Skeletal muscle cell (primary cell): ENCODE measurements around the gene TTLL9.
A peak's percentile ranks its signal among the peaks of the same experiment; 100 is the strongest.

Source experiments
- DNase-seq: peaks from one replicate; pipeline ENCODE4 v3.0.0-alpha.2; 2010; ENCODE audit warnings: low read depth
- H3K4me3 ChIP-seq: 2 replicates; pipeline ENCODE4 v1.5.1; 2011; ENCODE audit warnings: low read depth, mild to moderate bottlenecking, control low read depth, low read length, moderate library complexity

TTLL9 gene

DNA sequence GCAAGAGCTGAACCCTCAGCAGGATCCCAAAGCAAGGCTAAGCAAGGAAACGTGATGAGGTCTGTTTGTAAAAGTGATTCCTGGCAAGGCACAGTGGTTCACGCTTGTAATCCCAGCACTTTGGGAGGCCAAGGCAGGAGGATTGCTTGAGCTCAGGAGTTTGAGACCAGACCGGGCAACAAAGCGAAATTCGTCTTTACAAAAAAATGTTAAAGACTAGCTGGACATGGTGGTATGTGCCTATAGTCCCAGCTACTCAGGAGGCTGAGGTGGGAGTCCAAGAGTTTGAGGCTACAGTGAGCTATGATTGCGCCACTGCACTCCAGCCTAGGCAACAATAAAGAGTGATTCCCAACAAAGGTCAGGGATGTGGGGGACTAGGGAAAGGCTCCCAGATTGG is 93.5 kb downstream of the TTLL9 start:
- no peak for DNase-seq

DNA sequence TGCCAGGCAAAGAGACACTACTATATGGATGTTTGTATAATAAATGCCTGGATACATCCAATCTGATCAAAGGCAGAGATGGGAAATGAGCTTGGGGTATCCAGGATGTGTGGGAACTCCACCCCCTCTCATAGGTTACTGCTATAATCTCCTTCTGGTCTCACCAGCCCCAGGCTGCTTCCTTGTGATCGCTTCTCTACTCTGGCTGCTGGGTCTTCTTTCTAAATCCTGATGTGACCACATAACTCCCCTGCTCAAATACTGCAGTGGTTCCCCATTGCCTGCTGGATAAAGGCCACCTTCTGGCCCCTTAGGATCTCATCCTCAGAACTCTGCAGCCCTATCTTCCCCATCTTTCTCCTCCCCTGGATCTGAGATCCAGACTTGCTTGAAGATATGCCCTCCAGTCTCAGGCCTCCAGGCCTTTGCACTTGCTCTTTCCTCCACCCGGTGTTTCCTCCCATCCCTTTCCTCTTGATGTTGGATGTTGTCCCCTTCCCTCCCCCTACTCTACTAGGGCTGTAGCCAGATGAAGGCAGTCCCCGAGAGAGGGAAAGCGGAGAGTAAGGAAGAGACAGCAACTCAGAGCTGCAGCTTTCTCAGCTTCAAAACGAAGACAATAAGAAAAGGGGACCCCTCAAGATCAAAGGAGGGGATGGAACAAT is 96.7 kb downstream of the TTLL9 start:
- no peak for DNase-seq
- no peak overlapping the region for H3K4me3 ChIP-seq

More for the DNA sequence above, 93.5 kb downstream of the TTLL9 start:
- no peak overlapping the region for H3K4me3 ChIP-seq

DNA sequence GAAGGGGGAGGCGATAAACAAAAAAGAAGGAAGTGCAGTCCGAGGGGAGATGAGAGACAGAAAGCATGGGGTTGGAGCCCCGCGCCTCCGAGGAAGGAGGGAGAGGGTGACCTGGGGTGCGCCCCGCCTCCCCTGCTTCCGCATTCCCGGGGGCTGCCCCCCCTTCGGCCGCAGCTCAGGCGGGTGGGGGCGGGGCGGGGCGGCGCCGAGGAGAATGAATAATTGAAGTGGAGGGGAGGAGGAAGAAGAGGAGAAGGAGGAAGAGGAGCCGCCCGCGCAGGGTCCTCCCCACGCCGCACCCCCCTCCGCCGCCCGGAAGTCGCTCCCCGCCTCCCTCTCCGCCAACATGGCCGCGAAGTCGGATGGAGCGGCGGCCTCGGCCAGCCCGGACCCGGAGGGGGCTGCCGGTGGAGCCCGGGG is 97.4 kb downstream of the TTLL9 start, which contains the start of gene XKR7:
XKR7 (plus strand) TSS at position 322 of the 420 bp plus-strand sequence; CDS start at position 347, 25 bp downstream.
- DNase-seq: no peak
- peak within 1 kb of the TSS; percentile 22 for H3K4me3 ChIP-seq

DNA sequence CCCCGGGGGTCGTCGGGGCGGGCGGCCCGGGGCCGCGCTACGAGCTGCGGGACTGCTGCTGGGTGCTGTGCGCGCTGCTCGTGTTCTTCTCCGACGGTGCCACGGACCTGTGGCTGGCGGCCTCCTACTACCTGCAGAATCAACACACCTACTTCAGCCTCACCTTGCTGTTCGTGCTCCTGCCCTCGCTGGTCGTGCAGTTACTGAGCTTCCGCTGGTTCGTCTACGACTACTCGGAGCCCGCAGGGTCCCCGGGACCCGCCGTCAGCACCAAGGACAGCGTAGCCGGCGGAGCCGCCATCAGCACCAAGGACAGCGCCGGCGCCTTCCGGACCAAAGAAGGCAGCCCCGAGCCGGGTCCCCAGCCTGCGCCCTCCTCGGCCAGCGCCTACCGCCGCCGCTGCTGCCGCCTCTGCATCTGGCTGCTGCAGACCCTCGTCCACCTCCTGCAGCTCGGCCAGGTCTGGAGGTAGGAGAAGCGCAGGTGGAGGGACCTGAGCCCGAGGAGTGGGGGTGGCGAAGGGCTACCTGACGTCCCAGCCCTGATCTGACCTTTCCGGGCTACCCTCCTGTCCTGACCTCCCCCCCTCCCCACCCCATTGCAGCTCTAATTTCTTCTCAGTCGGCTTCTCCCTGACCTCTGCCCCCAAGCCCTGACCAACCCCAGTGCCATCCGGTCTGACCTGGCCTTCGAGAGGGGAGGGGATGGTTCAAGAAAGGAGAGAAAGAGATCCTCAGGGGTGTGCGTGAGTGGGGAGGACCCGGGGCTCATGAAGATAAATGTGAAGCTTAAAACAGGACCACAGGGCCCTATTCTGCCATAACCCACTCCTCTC is 98.1 kb downstream of the TTLL9 start:
- H3K4me3 ChIP-seq: no peak overlapping the region
- DNase-seq: peak; percentile 13

DNA sequence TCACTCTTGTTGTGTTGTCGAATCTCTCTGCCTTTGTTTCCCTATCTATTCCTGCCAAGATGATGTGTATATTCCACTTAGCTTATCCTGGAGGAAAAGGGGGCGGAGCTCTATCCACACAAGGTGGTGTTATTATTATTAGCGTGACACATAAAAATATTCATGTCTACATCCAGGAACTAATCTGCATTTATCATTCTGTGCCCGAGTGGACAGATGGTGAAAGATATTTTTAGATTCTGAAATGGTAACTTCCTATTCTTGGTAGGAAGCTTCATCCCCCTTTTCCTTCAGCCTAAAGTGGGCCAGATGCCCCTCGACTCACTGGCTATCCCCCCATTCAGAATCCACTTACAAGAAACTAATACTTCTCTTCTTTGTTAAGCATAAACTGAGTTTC is 99.6 kb downstream of the TTLL9 start:
- no peak overlapping the region for H3K4me3 ChIP-seq
- DNase-seq: no peak

DNA sequence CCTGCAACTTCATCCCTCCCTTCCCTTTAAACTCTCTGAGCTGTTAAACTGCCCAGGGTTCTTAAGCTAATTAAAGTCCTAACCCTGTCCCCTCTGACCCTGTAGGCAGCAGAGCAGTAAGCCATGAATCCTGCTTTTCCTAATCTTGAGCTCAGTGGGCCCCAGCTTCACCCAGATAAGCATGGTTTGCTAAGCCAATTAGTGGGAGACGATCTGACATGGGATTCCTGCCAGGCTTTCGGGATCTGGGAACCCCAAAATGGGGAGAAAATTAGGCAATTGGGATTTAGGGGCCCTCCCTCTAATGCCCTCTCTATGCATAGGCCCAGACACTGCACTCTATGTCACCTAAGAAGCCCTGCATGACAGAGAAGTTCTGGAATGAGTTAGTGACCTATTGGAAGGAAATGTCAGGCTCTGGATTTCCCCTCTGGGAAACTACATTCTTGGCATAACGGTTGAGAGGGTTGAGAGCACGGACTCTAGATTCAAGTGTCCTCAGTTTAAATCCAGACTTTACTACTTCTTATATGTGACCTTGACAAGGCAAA is 102.1 kb downstream of the TTLL9 start:
- H3K4me3 ChIP-seq: no peak overlapping the region
- no peak for DNase-seq

DNA sequence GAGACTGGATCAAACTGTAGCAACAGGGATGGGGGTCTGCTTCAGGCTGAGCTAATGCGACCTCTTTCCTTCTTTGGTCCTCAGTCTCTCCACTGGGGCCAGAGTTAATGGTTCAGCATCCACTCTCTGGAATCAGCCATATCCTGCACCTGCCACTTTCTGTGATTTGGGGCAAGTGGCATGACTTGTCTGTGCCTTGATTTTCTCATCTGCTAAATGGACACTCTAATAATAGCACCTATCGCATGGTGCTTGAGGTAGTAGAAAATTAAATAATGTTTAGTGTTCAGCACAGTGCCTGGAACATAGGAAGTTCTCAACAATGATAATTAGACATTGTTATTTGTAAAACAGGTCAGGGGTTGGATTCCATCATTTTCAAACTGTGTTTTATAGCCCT is 103.9 kb downstream of the TTLL9 start:
- H3K4me3 ChIP-seq: no peak overlapping the region
- DNase-seq: no peak

DNA sequence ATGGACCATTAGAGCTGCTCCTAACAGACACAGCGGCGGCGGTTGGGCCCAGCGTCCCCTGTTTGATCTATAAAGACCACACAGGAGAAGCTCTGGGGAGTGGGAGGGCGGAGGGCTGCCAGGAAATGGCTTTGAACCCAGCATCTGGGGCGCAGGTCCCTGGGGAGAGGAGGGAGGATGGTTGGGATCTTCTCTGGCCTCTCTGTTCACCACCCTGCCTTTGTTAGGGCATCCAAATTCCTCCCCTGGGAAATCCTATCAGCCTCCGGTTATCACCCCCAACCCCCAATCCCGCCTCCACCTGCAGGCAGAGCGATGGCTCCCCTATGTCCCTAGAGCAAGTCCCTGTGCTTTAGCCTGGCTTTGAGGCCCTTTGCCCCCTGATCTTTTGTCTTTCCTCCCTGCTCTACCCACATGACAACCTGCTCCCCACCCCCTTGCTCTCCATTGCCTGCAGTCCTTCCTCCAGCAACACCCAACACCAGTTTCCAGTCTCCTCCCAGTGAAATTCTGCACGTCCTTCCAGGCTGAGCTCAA is 104.6 kb downstream of the TTLL9 start:
- DNase-seq: no peak
- no peak overlapping the region for H3K4me3 ChIP-seq

DNA sequence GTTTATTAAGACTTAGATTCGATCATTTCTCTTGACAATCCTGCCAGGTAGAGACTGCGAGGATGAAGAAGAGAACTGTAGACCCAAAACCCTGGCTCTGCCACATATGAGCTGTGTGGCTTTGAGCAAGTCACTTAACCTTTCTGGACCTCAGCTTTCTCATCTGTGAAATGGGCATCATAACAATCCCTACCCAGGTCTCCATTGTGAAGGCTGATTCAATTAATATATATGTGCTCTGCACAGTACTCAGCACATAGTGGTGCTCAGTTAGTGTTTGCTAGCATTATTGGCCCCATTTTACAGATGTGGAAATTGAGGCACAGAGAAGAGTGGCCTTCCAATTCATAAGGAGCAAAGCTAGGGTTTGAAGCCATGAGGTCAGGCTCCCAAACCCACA is 105.4 kb downstream of the TTLL9 start:
- no peak overlapping the region for H3K4me3 ChIP-seq
- DNase-seq: no peak

DNA sequence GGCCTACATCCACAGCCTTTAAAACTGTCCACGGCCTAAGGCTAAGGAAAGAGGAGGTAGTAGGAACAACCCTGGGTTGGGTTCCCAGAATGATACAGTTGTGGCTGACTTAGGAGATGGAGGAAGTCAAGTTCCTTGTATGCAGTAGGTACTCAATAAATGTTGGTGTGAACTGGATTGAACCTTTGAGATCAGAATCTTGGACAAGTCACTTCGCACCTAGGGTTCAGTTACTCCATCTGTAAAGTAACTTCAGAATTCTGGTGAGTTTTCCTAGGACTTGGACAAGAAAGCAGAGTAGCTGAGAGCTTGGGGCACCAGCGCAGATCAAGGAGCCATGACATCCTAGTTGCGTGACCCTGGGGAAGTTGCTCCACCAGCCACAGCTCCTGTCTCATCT is 106.6 kb downstream of the TTLL9 start:
- H3K4me3 ChIP-seq: no peak overlapping the region
- no peak for DNase-seq

DNA sequence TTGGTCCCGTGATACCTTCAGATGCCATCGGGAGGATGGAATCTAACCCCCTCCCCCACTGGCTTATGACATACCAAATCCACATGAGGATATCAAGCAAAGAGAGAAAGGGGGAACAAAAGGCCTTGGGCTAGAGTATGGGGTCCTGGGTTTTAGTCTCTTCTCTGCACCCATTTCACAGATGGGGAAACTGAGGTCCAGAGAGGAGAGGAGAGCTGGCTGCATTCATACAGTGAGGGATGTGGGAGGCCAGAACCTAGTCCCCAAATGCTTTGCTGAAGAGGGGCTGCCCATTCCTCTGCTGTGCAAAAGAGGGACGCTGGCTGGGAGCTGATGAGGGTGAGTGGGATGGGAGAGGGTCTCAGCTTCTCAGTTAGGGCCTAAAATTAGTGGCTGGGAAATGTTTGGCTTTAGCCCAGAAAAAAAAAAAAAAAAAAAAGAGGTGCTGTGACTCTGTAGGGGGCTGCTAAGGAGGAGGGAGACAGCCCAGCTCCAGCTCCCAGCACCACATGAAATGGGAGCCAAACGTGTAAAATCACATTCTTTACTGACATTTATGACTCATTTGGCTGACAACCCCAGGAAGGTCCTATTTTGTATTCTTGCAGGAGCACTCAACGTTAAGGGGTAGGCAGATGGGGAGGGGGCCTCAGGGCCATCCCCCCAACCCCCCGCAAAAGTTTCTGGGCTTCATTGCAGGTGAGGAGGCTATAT is 109.4 kb downstream of the TTLL9 start:
- DNase-seq: no peak
- no peak overlapping the region for H3K4me3 ChIP-seq

DNA sequence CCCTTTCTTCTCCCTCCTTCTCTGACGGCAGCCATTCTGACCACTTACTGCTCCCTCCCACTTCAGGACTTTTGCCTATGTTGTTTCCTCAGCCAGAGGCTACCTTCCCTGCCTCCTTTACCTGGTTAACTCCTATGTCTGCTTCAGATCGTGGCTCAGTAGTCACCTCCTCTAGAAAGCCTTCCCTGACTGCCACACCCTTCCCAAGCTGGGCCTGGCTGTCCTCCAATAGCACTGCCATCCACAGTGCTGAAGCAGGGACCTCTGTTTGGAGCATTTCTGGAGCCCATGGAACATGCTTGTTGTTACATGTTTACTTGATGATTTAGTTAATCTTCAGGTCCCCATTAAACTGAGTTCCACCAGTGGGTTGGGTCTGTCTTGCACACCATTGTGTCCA is 111.3 kb downstream of the TTLL9 start:
- no peak for DNase-seq
- H3K4me3 ChIP-seq: no peak overlapping the region

DNA sequence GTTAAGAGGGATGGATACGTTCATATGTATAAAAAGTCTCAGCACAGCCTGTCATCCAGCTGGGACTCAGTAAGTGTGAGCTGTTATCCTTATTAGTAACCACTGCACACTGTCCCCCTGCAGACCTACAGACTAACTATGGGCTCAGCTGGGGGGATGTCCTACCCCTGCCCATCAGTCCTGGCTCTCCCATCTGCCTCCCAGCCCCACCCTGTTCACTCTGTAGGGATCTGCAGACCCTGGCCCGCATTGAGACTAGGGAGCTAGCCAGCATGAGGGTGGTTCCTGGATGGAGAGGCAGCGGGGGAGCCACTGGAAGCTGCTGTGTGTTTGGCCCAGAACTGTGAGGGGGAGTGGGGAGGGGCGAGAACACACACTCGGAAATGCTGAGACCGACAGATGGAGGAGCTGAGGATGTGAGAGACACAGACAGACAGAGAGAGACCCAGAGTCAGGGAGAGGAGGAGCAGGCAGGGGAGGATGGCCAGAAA is 114.6 kb downstream of the TTLL9 start:
- H3K4me3 ChIP-seq: no peak overlapping the region
- DNase-seq: no peak

DNA sequence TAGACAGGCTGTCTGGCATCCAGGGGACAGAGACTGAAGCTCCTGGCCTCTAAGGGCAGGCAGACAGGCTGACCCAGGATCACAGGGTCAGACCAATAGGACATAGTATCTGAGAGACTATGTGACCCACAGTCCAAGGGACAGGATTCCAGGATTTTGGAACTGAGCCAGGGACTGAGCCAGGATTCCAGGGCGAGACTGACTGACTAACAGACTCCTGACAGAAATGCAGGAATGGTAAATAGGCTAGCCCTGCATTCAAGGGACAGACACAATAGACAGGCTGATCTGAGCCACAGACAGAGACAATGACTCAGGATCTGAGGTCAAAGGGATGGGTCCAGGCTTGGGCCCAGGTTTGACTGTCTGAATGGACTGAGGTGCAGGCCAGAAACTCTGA is 117.3 kb downstream of the TTLL9 start:
- H3K4me3 ChIP-seq: no peak overlapping the region
- DNase-seq: no peak

DNA sequence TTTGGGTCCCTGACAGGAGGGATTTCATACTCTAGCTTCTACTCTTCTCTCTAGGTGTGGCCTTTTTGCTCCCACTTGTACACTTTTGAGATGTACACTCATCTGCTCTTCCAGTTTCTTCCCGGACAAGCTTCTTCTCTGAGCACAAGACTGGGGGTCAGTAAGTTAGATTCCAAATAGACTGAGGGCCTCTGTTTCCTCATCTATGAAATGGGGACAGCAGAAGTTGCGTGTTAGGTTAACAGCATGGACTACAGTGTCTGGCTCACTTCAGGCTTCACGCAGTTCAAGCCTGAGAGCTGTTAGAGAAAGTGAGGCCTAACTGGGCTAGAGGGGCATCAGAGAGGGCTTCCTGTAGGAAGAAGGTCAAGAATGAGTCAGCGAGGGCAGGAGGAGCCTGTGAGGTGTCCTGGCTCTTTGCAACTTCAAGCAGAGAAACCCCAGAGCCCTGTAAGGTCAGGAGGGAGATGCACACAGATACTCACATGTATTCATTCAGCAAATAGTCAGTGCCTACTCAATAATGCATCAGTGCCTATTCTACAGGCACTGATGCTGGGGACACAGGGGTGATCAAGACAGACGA is 118.1 kb downstream of the TTLL9 start:
- DNase-seq: no peak
- H3K4me3 ChIP-seq: no peak overlapping the region

DNA sequence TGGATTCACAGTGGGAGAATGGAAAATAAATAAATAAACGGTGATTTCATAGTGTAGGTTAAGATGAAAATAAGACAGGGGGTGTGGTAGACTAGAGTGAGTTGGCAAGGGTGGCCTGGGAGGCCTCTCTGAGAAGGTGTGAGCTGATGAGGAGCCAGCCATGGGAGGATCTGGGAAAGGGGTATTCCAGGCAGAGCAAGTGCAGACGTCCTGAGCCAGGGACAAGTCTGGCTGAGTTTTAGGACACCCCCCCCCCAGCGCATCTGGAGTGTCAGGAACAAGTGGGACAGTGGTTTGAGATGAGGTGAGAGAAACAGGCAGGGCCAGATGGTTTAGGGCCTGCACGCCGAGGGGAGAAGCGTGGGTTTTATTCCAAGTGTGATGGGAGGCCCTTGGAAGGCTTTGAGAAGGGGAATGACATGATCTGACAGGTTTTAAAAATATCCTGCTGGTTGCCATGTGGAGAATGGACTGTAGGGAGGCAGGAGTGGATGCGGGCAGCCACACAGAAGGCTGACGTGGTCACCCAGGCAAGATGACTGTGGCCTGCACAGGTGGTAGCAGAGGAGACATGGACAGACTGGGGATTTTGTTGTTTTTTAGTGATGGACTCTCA is 118.7 kb downstream of the TTLL9 start:
- H3K4me3 ChIP-seq: no peak overlapping the region
- DNase-seq: no peak

DNA sequence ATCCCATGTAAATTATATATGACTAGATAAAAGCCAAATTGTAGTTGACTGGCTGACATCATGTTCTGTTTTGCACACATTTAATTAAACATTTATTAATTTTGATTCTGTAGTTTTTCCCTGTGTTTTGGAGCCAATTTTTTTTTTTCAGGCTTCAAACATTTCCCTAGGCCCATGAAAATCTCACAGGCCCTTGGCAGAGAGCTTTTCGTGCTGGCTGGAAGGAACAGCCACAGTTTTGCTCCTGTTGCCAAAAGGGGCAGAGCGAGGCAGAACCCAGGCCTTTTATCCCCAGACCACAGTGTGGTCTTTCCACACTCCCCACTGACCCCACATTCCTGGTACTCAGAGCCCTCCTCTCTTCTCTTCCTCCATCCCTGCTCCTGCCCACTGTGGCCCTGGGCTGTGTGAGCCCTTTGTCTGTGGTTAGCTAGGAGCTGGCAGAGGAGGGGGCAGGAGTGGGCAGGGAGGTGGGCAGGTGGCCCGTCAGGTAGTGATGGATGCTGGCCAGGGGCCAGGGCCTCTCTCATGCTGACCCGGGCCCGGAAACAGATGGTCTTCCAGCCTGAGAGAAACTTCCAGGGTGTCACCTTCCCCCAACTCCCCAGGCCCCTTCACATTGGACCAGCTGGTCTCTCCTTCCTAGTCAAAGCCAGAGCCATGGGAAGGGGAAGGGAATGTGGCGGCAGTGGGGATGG is 120.4 kb downstream of the TTLL9 start:
- DNase-seq: no peak
- H3K4me3 ChIP-seq: no peak overlapping the region

DNA sequence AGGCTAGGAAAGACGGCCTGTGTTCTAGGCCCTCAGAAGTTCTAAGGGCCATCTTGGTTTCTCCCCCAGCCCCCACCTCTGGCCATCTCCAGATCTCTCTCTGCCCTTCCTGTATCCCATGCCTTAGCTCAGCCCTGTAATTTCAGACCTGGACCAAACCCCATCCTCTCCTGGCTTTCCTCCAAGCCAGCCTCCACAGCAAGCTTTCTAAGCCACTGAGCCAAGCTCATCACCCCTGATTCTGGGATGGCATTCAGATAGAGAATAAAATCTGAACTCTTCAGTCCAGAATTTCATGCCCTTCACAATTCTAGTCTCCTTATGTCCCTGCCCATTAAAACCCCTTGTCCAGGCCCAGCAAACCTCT is 120.9 kb downstream of the TTLL9 start:
- DNase-seq: no peak
- H3K4me3 ChIP-seq: no peak overlapping the region
